ENCODE results near the gene NELL1.

DNA sequence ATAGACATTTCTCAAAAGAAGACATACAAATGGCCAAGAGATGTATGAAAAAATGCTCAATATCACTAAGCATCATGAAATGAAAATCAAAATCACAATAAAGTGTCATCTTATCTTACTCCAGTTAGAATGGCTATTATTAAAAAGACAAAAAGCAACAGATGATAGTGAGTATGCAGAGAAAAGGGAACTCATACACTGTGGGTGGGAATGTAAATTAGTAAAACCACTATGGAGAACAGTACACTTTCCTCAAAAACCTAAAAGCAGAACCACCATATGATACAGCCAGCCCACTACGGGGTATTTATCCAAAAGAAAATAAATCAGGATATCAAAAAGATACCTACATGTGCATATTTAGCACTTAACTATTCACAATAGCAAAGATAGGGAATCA is 823.5 kb downstream of the NELL1 start:
- TF ChIP-seq, protein P1, sequence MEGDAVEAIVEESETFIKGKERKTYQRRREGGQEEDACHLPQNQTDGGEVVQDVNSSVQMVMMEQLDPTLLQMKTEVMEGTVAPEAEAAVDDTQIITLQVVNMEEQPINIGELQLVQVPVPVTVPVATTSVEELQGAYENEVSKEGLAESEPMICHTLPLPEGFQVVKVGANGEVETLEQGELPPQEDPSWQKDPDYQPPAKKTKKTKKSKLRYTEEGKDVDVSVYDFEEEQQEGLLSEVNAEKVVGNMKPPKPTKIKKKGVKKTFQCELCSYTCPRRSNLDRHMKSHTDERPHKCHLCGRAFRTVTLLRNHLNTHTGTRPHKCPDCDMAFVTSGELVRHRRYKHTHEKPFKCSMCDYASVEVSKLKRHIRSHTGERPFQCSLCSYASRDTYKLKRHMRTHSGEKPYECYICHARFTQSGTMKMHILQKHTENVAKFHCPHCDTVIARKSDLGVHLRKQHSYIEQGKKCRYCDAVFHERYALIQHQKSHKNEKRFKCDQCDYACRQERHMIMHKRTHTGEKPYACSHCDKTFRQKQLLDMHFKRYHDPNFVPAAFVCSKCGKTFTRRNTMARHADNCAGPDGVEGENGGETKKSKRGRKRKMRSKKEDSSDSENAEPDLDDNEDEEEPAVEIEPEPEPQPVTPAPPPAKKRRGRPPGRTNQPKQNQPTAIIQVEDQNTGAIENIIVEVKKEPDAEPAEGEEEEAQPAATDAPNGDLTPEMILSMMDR (conservative IDR thresholded peaks at IDR 0.05 in 1 of 2, IDR thresholded peaks at IDR 0.05 in 1 of 2; ENCODE audit: low read depth in 1 of 2, low read length in 2 of 2): no peak
- no peak for TF ChIP-seq EZH2 (IDR thresholded peaks at IDR 0.05; ENCODE audit: low read length, missing control alignments)
